Kidney epithelial cell (primary cell): Measurements from ENCODE around the gene MICAL3. TPM values are rescaled to one million over a fixed set of nuclear protein-coding genes. Genes with fewer than 3 reads are reported as not detected.

Experiments
- DNase-seq: peaks from one replicate; pipeline ENCODE4 v3.0.0-alpha.2; 2010; ENCODE audit warnings: low read depth
- H3K27me3 ChIP-seq: 2 replicates; pipeline ENCODE4 v1.6.0; 2011; ENCODE audit warnings: low read length; ENCODE audit not compliant: control insufficient read depth, insufficient read depth
- H3K36me3 ChIP-seq: 2 replicates; pipeline ENCODE4 v1.5.1; 2011; ENCODE audit warnings: low read length; ENCODE audit not compliant: control insufficient read depth, insufficient read depth
- H3K4me3 ChIP-seq: 2 replicates; pipeline ENCODE4 v1.5.1; 2011; ENCODE audit warnings: low read depth, mild to moderate bottlenecking, control low read depth, low read length
- CTCF ChIP-seq: IDR thresholded peaks from 2 replicates; pipeline ENCODE4 v1.5.1; 2011; ENCODE audit warnings: mild to moderate bottlenecking, moderate library complexity, low read length, control low read depth, inconsistent platforms; ENCODE audit not compliant: insufficient read depth, poor library complexity, severe bottlenecking
- total RNA-seq: library from RNA; depleted of rRNA; stranded (reverse); fragments of >200 nt; gene quantifications from 2 replicates; pipeline ENCODE4 v1.2.3, GENCODE V29; 2015

The MICAL3 gene
- total RNA-seq, 1 donor from 2014 or later = 38.9 TPM

- H3K27me3 ChIP-seq = no peaks in the 10 kb centered on the region
- TF ChIP-seq CTCF = no peak
- no peak overlapping the region for H3K4me3 ChIP-seq
- H3K36me3 ChIP-seq = peaks cover 1% of the 10 kb centered on the region
- no peak for DNase-seq
These were observed 70.0 kb downstream of the MICAL3 start for GRCh38 chr22:17954200-17954859.

GRCh38 chr22:17953147-17953546 is 71.2 kb downstream of the MICAL3 start:
- DNase-seq = no peak
- H3K4me3 ChIP-seq = no peak overlapping the region
- no peak for TF ChIP-seq CTCF
- peaks cover 1% of the 10 kb centered on the region for H3K36me3 ChIP-seq
- no peaks in the 10 kb centered on the region for H3K27me3 ChIP-seq

GRCh38 chr22:17952273-17952801 is 72.0 kb downstream of the MICAL3 start:
- Histone ChIP-seq H3K4me3 (no peak overlapping the region), H3K27me3 (no peaks in the 10 kb centered on the region), H3K36me3 (peaks cover 1% of the 10 kb centered on the region)
- TF ChIP-seq CTCF = no peak
- DNase-seq = no peak

- TF ChIP-seq CTCF = no peak
- DNase-seq = no peak
- Histone ChIP-seq H3K36me3 (no peaks in the 10 kb centered on the region), H3K27me3 (no peaks in the 10 kb centered on the region), H3K4me3 (no peak overlapping the region)
These were observed 73.0 kb downstream of the MICAL3 start for GRCh38 chr22:17951315-17951714.

- no peak overlapping the region for H3K4me3 ChIP-seq
- H3K36me3 ChIP-seq = no peaks in the 10 kb centered on the region
- TF ChIP-seq CTCF = no peak
- DNase-seq = no peak
- no peaks in the 10 kb centered on the region for H3K27me3 ChIP-seq
These were observed 73.6 kb downstream of the MICAL3 start for GRCh38 chr22:17950651-17951214.
